GM21526 (cell line): ENCODE results near the gene BCAS3.

Source experiments
- ATAC-seq: cut with Tn5 transposase; IDR thresholded peaks from one replicate; pipeline ENCODE4 v1.9.1; 2021; ENCODE audit warnings: moderate library complexity; ENCODE audit not compliant: unreplicated experiment, low FRiP score

BCAS3 gene

GRCh38 chr17:61409301-61410112, 731.9 kb downstream of the BCAS3 start:
- no peak for ATAC-seq

DNA sequence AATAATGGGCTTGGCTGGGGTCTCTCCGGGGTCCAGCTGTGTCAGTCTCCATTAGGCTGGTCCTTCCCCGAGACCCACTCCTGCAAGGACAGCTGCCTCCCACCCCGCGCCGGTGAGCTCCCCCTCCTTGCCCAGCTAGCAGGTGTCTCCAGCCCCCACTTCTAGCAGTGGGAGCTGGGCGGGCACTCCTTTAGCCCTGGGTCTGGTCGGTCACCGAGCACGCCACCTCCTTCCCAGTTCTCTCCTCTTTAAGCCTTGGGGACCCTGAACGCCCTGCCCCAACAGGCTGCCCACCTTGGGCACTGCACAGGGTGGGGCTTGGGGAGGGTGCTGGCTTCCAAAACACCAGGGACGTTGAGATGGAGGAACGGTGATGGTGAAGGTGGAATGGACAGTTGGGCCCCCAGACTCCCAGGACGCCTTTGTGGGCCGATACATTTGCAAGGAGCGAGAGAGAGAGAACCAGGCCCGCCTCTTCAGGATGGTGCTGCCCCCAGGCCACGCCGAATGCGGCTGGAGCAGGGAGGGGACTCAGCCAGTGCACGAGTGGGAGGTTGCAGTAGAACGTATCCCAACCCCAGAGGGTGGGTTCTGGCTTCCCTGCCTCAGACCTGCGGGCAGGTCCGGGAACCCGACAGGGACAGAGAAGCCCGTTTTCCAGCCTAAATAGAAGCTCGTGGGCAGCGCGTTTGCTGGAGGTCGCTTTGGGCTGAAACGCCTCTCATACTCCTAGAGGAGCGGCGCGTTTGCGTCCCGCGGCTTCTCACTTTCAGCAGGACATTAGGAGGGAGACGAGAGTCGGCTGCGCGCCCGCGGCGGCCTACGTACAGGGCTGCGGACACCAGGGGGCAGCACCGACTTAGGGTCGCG, 732.7 kb downstream of the BCAS3 start:
- ATAC-seq = no peak

DNA sequence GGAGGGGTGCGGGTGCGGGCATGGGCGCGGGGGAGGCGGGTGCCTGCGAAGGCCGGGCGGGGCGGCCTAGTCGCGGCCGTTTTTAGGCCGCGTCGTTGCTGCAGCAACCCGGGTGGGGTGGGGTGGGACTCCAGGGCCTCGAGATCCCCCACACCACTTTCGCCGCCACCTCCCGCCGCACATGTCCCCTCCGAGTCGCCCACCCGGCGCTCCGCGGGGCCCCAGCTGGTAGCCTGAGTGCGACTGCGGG, 733.3 kb downstream of the BCAS3 start:
- no peak for ATAC-seq

GRCh38 chr17:61411261-61412142, 733.9 kb downstream of the BCAS3 start:
- ATAC-seq = no peak

DNA sequence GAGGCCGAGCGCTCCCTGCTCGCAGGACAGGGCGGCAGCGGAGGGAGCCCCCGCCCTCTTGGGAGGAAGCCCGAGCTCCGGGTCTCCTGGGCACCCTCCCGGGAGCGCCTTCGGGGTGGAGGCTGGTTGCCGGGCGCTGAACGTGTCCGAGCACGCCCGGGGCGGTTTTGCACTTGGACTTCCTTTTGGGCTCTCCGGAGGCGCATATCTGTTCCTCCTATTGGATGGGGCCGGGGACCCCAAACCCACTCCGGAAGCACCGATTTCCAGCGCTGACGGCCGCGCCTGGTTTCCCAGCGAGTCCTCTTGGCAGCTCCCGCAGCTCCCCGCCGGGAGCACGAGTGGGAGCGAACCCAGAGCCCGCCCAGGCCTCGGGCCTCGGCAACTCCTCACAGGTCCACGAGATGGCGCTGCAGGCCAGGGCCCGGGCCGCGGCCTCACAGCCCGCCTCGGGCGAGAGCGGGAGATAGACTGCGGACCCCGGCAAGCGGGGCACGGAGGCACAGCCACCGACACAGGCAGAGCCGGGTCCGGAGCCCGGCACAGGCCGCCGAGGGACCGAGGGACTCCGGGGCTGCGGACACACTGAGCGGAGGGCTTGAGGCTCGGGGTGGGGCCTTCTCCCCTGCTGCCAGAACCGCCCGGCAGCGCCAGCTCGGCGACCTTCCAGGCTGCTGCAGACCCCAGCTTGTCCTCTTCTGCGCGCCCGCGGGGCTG, 734.6 kb downstream of the BCAS3 start:
- peak; percentile 62 for ATAC-seq

DNA sequence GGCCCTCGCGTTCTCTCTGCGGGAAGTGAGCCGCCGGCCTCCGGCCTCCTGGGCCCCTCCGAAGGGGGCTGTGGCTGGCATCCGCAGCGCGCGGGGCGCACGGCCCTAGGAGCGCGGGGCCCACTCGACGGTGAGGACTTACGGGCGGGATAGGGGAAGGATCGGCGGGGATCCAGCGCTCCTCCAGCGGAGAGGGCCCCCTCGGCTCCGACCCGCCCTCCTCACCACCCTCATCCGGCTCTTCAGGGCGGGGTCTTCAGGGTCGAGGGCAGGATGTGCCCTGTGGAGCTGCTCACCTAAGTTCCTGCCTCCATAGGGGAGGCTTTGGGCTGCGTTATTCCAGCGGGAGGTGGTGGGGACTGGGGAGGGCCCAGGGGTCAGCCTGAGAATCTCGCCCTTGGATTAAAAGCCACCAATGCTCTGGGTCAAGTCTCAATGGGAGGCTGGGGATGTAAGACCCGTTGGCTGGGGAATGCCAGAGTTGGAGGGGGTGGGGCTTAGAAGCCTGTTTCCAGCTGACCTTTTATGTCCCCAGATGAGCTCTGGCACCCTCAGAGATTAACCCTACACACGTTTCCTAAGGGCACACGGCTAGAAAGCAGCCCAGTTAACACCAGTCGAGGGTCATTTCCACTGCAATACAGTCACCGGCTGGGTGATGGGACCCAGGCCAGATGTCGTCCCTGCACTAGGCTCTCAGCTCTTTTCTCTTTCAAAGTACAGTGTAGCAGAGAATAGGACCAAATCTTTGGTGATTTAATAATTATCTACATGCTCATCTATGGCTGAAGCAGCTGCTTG, 735.4 kb downstream of the BCAS3 start:
- ATAC-seq = no peak

GRCh38 chr17:61413661-61414126, 736.0 kb downstream of the BCAS3 start:
- ATAC-seq = no peak

DNA sequence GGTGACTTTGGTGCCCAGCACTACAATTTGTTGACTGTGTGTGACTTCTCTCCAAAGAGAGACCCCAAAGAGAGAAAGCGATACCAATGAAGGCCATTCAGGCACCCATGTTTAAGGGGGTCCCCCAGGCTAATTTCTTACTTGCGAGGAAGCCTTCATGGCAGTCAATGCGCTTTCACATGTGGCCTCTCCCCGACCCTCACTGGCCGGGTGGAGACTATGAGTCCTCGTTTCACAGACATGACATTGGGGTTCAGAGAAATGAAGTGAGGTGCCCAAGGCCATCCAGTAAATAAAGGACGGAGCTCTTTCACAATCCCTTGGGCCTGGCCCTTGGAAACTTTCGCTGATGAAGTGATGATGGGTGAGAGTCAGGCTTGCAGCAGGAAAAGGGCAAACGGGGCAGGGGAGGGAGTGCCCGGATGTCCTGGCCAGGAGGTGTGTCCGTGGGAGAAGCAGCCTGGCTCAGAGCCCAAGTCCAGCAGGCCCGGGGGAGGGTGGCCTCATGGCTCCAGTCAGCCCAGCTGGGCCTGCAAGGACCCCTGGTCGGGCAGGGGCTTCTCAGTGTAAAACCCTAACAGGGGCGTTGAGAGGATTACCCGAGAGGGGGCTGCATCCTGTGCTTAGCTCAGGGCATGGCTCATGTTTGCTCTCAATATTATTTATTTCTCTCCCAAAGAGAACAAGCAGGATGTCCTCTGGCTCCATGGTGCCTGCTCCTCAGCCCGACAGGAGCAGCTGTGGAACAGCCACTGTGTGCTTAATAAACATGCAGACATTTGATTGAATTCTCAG, 736.7 kb downstream of the BCAS3 start:
- ATAC-seq = no peak

GRCh38 chr17:61414936-61415251, 737.2 kb downstream of the BCAS3 start:
- ATAC-seq = no peak

GRCh38 chr17:61415374-61416210, 737.9 kb downstream of the BCAS3 start:
- no peak for ATAC-seq

DNA sequence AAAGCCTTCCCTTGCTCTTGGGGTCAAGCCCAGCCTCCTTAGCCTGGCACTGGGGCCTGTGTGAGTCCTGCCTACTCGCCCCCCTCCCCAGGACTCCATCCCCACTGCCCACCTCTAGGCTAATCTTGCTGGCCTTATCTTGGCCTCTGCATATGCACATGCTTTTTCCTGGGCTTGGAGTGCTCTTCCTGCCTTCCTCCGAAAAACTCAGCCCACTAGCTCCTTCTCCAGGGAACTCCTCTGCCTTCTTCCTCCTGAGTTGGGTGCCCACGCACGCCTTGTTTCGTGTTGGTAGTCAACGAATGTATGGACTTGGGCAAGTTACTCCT, 738.5 kb downstream of the BCAS3 start:
- no peak for ATAC-seq

DNA sequence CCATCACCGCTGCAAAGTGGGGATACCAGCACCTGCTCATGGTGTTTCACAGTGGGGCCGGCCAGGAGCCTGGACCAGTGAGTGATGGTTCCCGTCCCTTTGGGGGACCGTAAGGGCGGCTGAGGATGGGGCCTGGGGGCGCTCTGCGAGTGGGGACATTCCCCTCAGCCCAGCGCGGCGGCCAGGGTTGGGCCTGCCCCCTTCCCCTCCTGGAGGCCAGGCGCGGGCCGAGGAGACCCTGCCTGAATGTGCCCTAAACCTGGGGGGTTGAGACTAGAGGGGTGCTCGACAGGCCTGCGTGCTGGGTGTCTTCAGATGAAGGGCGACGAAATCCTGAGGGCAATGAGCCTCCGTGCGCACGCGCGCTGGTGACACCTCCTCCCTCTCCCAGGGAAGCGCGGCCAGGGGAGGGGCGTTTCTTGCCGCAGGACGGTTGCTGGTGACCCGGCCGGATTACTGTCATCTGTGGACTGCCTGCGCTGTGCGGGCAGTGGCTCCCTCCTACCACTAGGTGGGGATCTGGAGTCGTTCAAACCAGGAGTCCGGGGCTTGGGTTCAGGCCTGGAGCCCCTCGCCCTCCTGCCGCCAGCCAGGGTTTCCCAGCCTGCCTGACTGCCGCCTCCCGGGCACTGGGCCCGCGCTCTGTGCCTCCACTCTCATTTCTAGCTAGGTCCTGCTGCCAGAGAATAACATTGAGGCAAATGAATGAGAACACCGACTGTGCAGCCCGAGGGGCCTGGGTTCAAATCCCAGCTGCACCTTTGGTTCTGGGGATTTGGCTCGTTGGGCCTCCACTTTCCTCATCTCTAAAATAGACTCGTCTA, 739.1 kb downstream of the BCAS3 start:
- no peak for ATAC-seq

GRCh38 chr17:61418449-61418848, 740.8 kb downstream of the BCAS3 start:
- no peak for ATAC-seq

DNA sequence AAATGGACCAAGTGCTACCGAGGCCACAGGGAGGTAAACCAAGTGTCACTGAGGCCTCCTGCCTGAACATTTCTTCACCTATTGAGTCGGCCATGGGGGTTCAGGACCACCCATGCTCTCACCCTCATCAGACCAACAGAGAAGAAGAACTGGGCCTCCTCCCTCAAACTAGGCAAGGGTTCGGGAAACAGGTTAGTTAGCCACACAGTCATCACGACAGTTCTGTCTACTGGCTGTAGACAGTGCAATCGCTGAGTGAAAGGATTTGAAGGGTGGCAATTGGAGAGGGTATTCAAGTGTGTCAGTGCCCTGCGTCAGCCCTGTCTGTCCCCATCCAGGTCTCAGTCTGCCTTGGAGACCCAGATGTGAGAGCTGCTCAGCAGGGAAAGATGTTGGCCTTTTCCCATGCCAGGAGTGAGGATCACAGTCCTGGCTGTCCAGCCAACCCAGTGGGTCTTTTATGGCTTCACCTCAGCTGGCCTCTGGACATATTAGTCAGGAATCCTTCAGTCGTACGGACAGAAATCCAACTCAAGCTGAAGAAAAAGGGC, 741.9 kb downstream of the BCAS3 start:
- ATAC-seq = no peak

GRCh38 chr17:61420052-61420451, 742.4 kb downstream of the BCAS3 start:
- ATAC-seq = no peak

DNA sequence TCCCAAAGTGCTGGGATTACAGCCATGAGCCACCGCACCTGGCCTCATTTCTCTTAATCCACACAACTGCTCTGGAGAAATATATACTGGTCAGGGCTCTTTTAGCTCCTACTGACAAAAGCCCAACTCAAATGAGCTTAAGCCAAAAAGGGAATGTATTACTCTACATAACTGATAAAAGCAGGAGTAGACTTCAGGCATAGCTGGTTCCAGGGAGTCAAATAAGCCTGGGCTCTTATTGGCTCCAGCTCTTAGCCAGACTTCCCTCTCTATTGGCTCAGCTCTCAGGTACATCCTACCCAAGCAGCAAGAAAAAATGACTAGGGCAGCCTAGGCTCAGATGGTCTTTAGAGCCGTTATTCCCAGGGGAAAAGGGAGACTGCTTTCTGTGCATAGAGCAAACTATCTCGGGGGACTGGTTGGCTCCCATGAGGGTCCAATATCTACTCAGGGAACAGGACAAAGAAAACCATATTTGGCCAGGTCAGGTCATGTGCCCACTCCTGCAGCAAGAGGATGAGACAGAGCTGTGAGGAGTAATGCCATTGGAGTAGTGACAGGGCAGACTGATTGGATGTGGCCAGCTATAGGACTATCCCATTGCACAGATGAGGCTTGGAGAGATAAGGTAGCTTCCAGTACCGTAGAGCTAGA, 743.2 kb downstream of the BCAS3 start:
- ATAC-seq = no peak
